Liver (tissue), 9 donors: ENCODE results near the gene IRF4. TPM values are rescaled to one million over a fixed set of nuclear protein-coding genes. Genes with fewer than 3 reads are reported as not detected.

Source experiments
- DNase-seq: peaks from one replicate; pipeline ENCODE4 v3.0.0-alpha.2; 2017; ENCODE audit warnings: low spot score
- H3K27ac ChIP-seq, 2 donors: one replicate each; pipeline ENCODE4 v1.7.0; 2013; ENCODE audit warnings: inconsistent platforms in 2 of 2, low read length in 2 of 2, control low read depth in 1 of 2, low read depth in 1 of 2, mild to moderate bottlenecking in 1 of 2
- H3K27me3 ChIP-seq, 4 donors: one replicate each; pipeline versions ENCODE4 v1.6.1 to v1.7.0; 2013; ENCODE audit warnings: low read length in 3 of 4, inconsistent platforms in 1 of 4, mild to moderate bottlenecking in 1 of 4, moderate library complexity in 1 of 4; ENCODE audit not compliant: control insufficient read depth in 4 of 4, insufficient read depth in 4 of 4
- H3K36me3 ChIP-seq, 4 donors: one replicate each; pipeline versions ENCODE4 v1.6.1 to v1.7.0; 2013; ENCODE audit warnings: low read length in 3 of 4, mild to moderate bottlenecking in 3 of 4, low read depth in 1 of 4, moderate library complexity in 1 of 4; ENCODE audit not compliant: control insufficient read depth in 4 of 4, insufficient read depth in 3 of 4
- H3K4me1 ChIP-seq, 4 donors: one replicate each; pipeline versions ENCODE4 v1.6.1 to v1.7.0; 2013; ENCODE audit warnings: low read length in 3 of 4, mild to moderate bottlenecking in 3 of 4, moderate library complexity in 1 of 4; ENCODE audit not compliant: control insufficient read depth in 4 of 4, insufficient read depth in 4 of 4
- H3K4me3 ChIP-seq, 3 donors: one replicate each; pipeline versions ENCODE4 v1.6.1 to v1.7.0; 2013; ENCODE audit warnings: low read length in 3 of 3, control low read depth in 1 of 3, low read depth in 1 of 3, mild to moderate bottlenecking in 1 of 3
- H3K9ac ChIP-seq, 2 donors: one replicate each; pipeline ENCODE4 v1.7.0; 2013; ENCODE audit warnings: low read length in 2 of 2, mild to moderate bottlenecking in 2 of 2, moderate library complexity in 2 of 2, control low read depth in 1 of 2, low read depth in 1 of 2
- H3K9me3 ChIP-seq, 4 donors: one replicate each; pipeline versions ENCODE4 v1.6.1 to v1.7.0; 2013; ENCODE audit warnings: low read length in 3 of 4; ENCODE audit not compliant: control insufficient read depth in 4 of 4
- ATF3 ChIP-seq: IDR thresholded peaks from 2 replicates; pipeline ENCODE4 v1.6.1; 2016; ENCODE audit warnings: antibody characterized with exemption
- CTCF ChIP-seq: fragments of 150-350 bp; IDR thresholded peaks from 2 replicates; pipeline ENCODE4 v1.5.1; 2017; ENCODE audit warnings: improper control_type of control experiment, low read depth, low read length; ENCODE audit not compliant: missing input control
- EGR1 ChIP-seq, 2 donors: IDR thresholded peaks; 2 replicates each; pipeline ENCODE4 v1.6.1; 2016 to 2018; ENCODE audit warnings: antibody characterized with exemption in 2 of 2, low read depth in 2 of 2
- FOXA1 ChIP-seq: IDR thresholded peaks from 2 replicates; pipeline ENCODE4 v1.6.1; 2016; ENCODE audit warnings: antibody characterized with exemption
- FOXA2 ChIP-seq: IDR thresholded peaks from 2 replicates; pipeline ENCODE4 v1.6.1; 2016; ENCODE audit warnings: antibody characterized with exemption
- GABPA ChIP-seq, 2 donors: IDR thresholded peaks in 1 of 2; conservative IDR thresholded peaks in 1 of 2; 2 replicates each; pipeline ENCODE4 v1.6.1; 2016; ENCODE audit warnings: antibody characterized with exemption in 2 of 2, mild to moderate bottlenecking in 1 of 2, moderate library complexity in 1 of 2
- HNF4A ChIP-seq, 2 donors: conservative IDR thresholded peaks; 2 replicates each; pipeline ENCODE4 v1.6.1; 2016; ENCODE audit warnings: antibody characterized with exemption in 2 of 2, mild to moderate bottlenecking in 2 of 2
- HNF4G ChIP-seq: IDR thresholded peaks from 2 replicates; pipeline ENCODE4 v1.6.1; 2016; ENCODE audit warnings: antibody characterized with exemption
- JUND ChIP-seq, 2 donors: IDR thresholded peaks; 2 replicates each; pipeline ENCODE4 v1.6.1; 2016; ENCODE audit warnings: antibody characterized with exemption in 2 of 2
- MAX ChIP-seq: IDR thresholded peaks from 2 replicates; pipeline ENCODE4 v1.6.1; 2016; ENCODE audit warnings: antibody characterized with exemption
- NR2F2 ChIP-seq: IDR thresholded peaks from 2 replicates; pipeline ENCODE4 v1.6.1; 2016; ENCODE audit warnings: antibody characterized with exemption
- RAD21 ChIP-seq, 2 donors: IDR thresholded peaks; 2 replicates each; pipeline ENCODE4 v1.6.1; 2016; ENCODE audit warnings: antibody characterized with exemption in 2 of 2, mild to moderate bottlenecking in 2 of 2
- REST ChIP-seq: IDR thresholded peaks from 2 replicates; pipeline ENCODE4 v1.6.1; 2016; ENCODE audit warnings: antibody characterized with exemption, mild to moderate bottlenecking
- RXRA ChIP-seq, 2 donors: IDR thresholded peaks; 2 replicates each; pipeline ENCODE4 v1.6.1; 2017 to 2018; ENCODE audit warnings: antibody characterized with exemption in 2 of 2, mild to moderate bottlenecking in 1 of 2
- SP1 ChIP-seq: IDR thresholded peaks from 2 replicates; pipeline ENCODE4 v1.6.1; 2018; ENCODE audit warnings: antibody characterized with exemption, mild to moderate bottlenecking
- TAF1 ChIP-seq: conservative IDR thresholded peaks from 2 replicates; pipeline ENCODE4 v1.6.1; 2016; ENCODE audit warnings: antibody characterized with exemption, mild to moderate bottlenecking
- YY1 ChIP-seq: IDR thresholded peaks from 2 replicates; pipeline ENCODE4 v1.6.1; 2016; ENCODE audit warnings: antibody characterized with exemption, mild to moderate bottlenecking
- ZBTB33 ChIP-seq: IDR thresholded peaks from 2 replicates; pipeline ENCODE4 v1.6.1; 2016; ENCODE audit warnings: antibody characterized with exemption
- WGBS: extraction: QIAGEN DNeasy Blood & Tissue Kit; methylation state at CpG from one replicate; pipeline ENCODE4 v1.1.7; 2013; 5-methylcytosine and 5-hydroxymethylcytosine counted together
- polyA plus RNA-seq, 2 donors: library from polyadenylated mRNA; stranded (reverse) in 1 of 2; unstranded in 1 of 2; fragments of 200-250 nt in 1 of 2; fragments of >200 nt in 1 of 2; fragmentation: Nextera tagmentation in 1 of 2; extraction: Ambion mirVana in 1 of 2; gene quantifications; one replicate each; pipeline versions ENCODE4 v1.2.1 to v1.2.3, GENCODE V29; 2013 to 2015
- total RNA-seq, 2 donors: library from RNA; depleted of rRNA; stranded (reverse); fragments of >200 nt; gene quantifications; one replicate each; pipeline ENCODE4 v1.2.3, GENCODE V29; 2014
- donor health status: healthy.
- donor health status: healthy.
- donor health status: healthy.
- donor health status: healthy.
- donor health status: healthy.

IRF4 gene
- total and polyA plus RNA-seq, 4 donors: 0.68 to 1.6 (median 1.1) TPM

- Histone ChIP-seq H3K9ac (no peak overlapping the region), H3K27me3 (peaks cover 0 to 4% (median 2%) of the 10 kb centered on the region in 4 donors), H3K36me3 (no peaks in the 10 kb centered on the region), H3K4me1 (peaks cover 3 to 16% (median 5%) of the 10 kb centered on the region in 4 donors), H3K9me3 (peaks cover 0 to 4% (median 0%) of the 10 kb centered on the region in 4 donors), H3K27ac (no peak overlapping the region), H3K4me3 (no peak overlapping the region)
- no peak for DNase-seq
- no peak for TF ChIP-seq FOXA1
- no peak for TF ChIP-seq CTCF
- no peak for TF ChIP-seq RXRA (IDR thresholded peaks at IDR 0.05)
- TF ChIP-seq REST: no peak
- no peak for TF ChIP-seq FOXA2
- no peak for TF ChIP-seq HNF4G
- TF ChIP-seq MAX: no peak
- no peak for TF ChIP-seq SP1
- no peak for TF ChIP-seq ATF3
- no peak for TF ChIP-seq RAD21 (IDR thresholded peaks at IDR 0.05)
- TF ChIP-seq EGR1 (IDR thresholded peaks at IDR 0.05; ENCODE audit: low read depth in 2 of 2): no peak
- no peak for TF ChIP-seq GABPA (IDR thresholded peaks at IDR 0.05 in 1 of 2, conservative IDR thresholded peaks at IDR 0.05 in 1 of 2)
- no peak for TF ChIP-seq NR2F2
- no peak for TF ChIP-seq JUND (IDR thresholded peaks at IDR 0.05)
- TF ChIP-seq HNF4A (conservative IDR thresholded peaks at IDR 0.05): no peak
- no peak for TF ChIP-seq TAF1
- 78% methylated on average over 5 of the region's 5 CpGs for WGBS
Measured at GRCh38 chr6:397604-398003, 6.1 kb downstream of the IRF4 start.

GRCh38 chr6:398065-398464 lies 6.5 kb downstream of the IRF4 start:
- H3K9me3 ChIP-seq: peaks cover 0 to 1% (median 0%) of the 10 kb centered on the region in 4 donors
- 88% methylated on average over 2 of the region's 2 CpGs for WGBS
- H3K4me1 ChIP-seq: peaks cover 0 to 11% (median 5%) of the 10 kb centered on the region in 4 donors
- H3K27ac ChIP-seq: no peak overlapping the region
- H3K36me3 ChIP-seq: no peaks in the 10 kb centered on the region
- H3K27me3 ChIP-seq: peaks cover 0 to 3% (median 1%) of the 10 kb centered on the region in 4 donors
- no peak overlapping the region for H3K4me3 ChIP-seq
- H3K9ac ChIP-seq: no peak overlapping the region
- no peak for DNase-seq
- no peak for TF ChIP-seq FOXA1
- TF ChIP-seq CTCF: no peak
- TF ChIP-seq RXRA (IDR thresholded peaks at IDR 0.05): no peak
- TF ChIP-seq HNF4G: no peak
- TF ChIP-seq ZBTB33: no peak
- no peak for TF ChIP-seq TAF1
- TF ChIP-seq SP1: no peak
- TF ChIP-seq MAX: no peak
- TF ChIP-seq REST: no peak
- no peak for TF ChIP-seq YY1
- no peak for TF ChIP-seq JUND (IDR thresholded peaks at IDR 0.05)
- no peak for TF ChIP-seq HNF4A (conservative IDR thresholded peaks at IDR 0.05)
